ENCODE data around the gene CACNA1G.

The CACNA1G gene

GRCh38 chr17:50590946-50591737 is 30.6 kb downstream of the CACNA1G start:
- DNase-seq = no peak

- DNase-seq = no peak
Measured at GRCh38 chr17:50593321-50593720, 32.8 kb downstream of the CACNA1G start.

- DNase-seq = no peak
Measured at GRCh38 chr17:50594128-50594823, 33.8 kb downstream of the CACNA1G start.

GRCh38 chr17:50594892-50595291 is 34.4 kb downstream of the CACNA1G start:
- no peak for DNase-seq

GRCh38 chr17:50596191-50597037 is 35.9 kb downstream of the CACNA1G start:
- DNase-seq = no peak

- no peak for DNase-seq
Measured at GRCh38 chr17:50598487-50598886, 38.0 kb downstream of the CACNA1G start.

GRCh38 chr17:50599606-50600005 is 39.1 kb downstream of the CACNA1G start:
- DNase-seq = no peak

- no peak for DNase-seq
Measured at GRCh38 chr17:50601823-50602375, 41.4 kb downstream of the CACNA1G start.

GRCh38 chr17:50602836-50603235 is 42.3 kb downstream of the CACNA1G start:
- DNase-seq = no peak

- no peak for DNase-seq
Measured at GRCh38 chr17:50603340-50603739, 42.8 kb downstream of the CACNA1G start.

- no peak for DNase-seq
Measured at GRCh38 chr17:50604513-50604912, 44.0 kb downstream of the CACNA1G start.

- DNase-seq = no peak
Measured at GRCh38 chr17:50605429-50605828, 44.9 kb downstream of the CACNA1G start.

GRCh38 chr17:50607522-50608175 is 47.1 kb downstream of the CACNA1G start:
- DNase-seq = no peak

- DNase-seq = no peak
Measured at GRCh38 chr17:50608700-50609379, 48.3 kb downstream of the CACNA1G start.

- no peak for DNase-seq
Measured at GRCh38 chr17:50609380-50610074, 49.0 kb downstream of the CACNA1G start.

GRCh38 chr17:50611634-50612033 is 51.1 kb downstream of the CACNA1G start:
- DNase-seq = no peak

- DNase-seq = no peak
Measured at GRCh38 chr17:50612281-50612680, 51.8 kb downstream of the CACNA1G start.

- peak; percentile 15 for DNase-seq
Measured at GRCh38 chr17:50613007-50613992, 52.8 kb downstream of the CACNA1G start.

- no peak for DNase-seq
Measured at GRCh38 chr17:50614471-50615051, 54.0 kb downstream of the CACNA1G start.

- no peak for DNase-seq
Measured at GRCh38 chr17:50615828-50616227, 55.3 kb downstream of the CACNA1G start.
